Activated naive CD4-positive, alpha-beta T cell treated with anti-CD3 and anti-CD28 coated beads, Interleukin-2, amount 50 U/mL, for 16 hours (primary cell): ENCODE results near the gene CST9L.
"Not testable (repeated sequence)": the region's sequence is repeated elsewhere in the genome, so short reads cannot be mapped to it uniquely, and the experiment has no call there.

Source experiments
- DNase-seq: peaks from one replicate; pipeline ENCODE4 v3.0.0-alpha.2; 2020

Gene CST9L

GRCh38 chr20:23585808-23586734 lies 17.8 kb upstream of the CST9L start:
- no peak for DNase-seq

- no peak for DNase-seq
These were observed 17.1 kb upstream of the CST9L start for GRCh38 chr20:23585449-23585807.

- no peak for DNase-seq
These were observed 16.3 kb upstream of the CST9L start for GRCh38 chr20:23584434-23585199.

GRCh38 chr20:23583526-23583925 lies 15.2 kb upstream of the CST9L start:
- no peak for DNase-seq

GRCh38 chr20:23582293-23582692 lies 14.0 kb upstream of the CST9L start:
- no peak for DNase-seq

GRCh38 chr20:23581833-23582232 lies 13.5 kb upstream of the CST9L start:
- DNase-seq: not testable (repeated sequence)

- no peak for DNase-seq
These were observed 6.7 kb upstream of the CST9L start for GRCh38 chr20:23574977-23575376.

- DNase-seq: no peak
These were observed 2.0 kb upstream of the CST9L start for GRCh38 chr20:23570178-23570760.

GRCh38 chr20:23569570-23569969 lies 1.3 kb upstream of the CST9L start:
- DNase-seq: no peak

GRCh38 chr20:23568971-23569330 lies 667 bp upstream of the CST9L start:
- no peak for DNase-seq

GRCh38 chr20:23566199-23566932 lies 1.9 kb downstream of the CST9L start:
- DNase-seq: no peak

- no peak for DNase-seq
These were observed 2.7 kb downstream of the CST9L start for GRCh38 chr20:23565503-23566045.

GRCh38 chr20:23564927-23565326 lies 3.4 kb downstream of the CST9L start:
- no peak for DNase-seq

GRCh38 chr20:23562721-23563342 lies 5.5 kb downstream of the CST9L start:
- DNase-seq: no peak

- DNase-seq: no peak
These were observed 13.9 kb downstream of the CST9L start for GRCh38 chr20:23554401-23554800.

GRCh38 chr20:23551786-23552185 lies 16.5 kb downstream of the CST9L start:
- no peak for DNase-seq

- no peak for DNase-seq
These were observed 16.9 kb downstream of the CST9L start for GRCh38 chr20:23551383-23551782.

- no peak for DNase-seq
These were observed 18.1 kb downstream of the CST9L start for GRCh38 chr20:23550227-23550626.

GRCh38 chr20:23548408-23548807 lies 19.9 kb downstream of the CST9L start:
- DNase-seq: no peak

- DNase-seq: no peak
These were observed 20.7 kb downstream of the CST9L start for GRCh38 chr20:23547613-23548012.

GRCh38 chr20:23546435-23547144 lies 21.7 kb downstream of the CST9L start:
- no peak for DNase-seq

GRCh38 chr20:23544133-23544532 lies 24.2 kb downstream of the CST9L start:
- DNase-seq: no peak
